DMS 273 (cell line): ENCODE measurements around the gene PLB1.

Experiments used
- DNase-seq: peaks from one replicate; lab custom pipeline; 2025; ENCODE audit not compliant: unreplicated experiment; lab: John Stamatoyannopoulos, UW

The PLB1 gene

GRCh38 chr2:28624793-28625701 lies 129.2 kb downstream of the PLB1 start:
- DNase-seq: peak; percentile 23

- no peak for DNase-seq
These were observed 130.5 kb downstream of the PLB1 start for GRCh38 chr2:28626376-28626775.

- no peak for DNase-seq
These were observed 131.1 kb downstream of the PLB1 start for GRCh38 chr2:28626891-28627421.

GRCh38 chr2:28627722-28628480 lies 132.0 kb downstream of the PLB1 start:
- DNase-seq: peak; percentile 15

GRCh38 chr2:28628506-28628905 lies 132.6 kb downstream of the PLB1 start:
- no peak for DNase-seq

- no peak for DNase-seq
These were observed 133.1 kb downstream of the PLB1 start for GRCh38 chr2:28628987-28629386.

- DNase-seq: no peak
These were observed 134.1 kb downstream of the PLB1 start for GRCh38 chr2:28629910-28630309.

- no peak for DNase-seq
These were observed 134.5 kb downstream of the PLB1 start for GRCh38 chr2:28630341-28630740.

- DNase-seq: no peak
These were observed 135.8 kb downstream of the PLB1 start for GRCh38 chr2:28631514-28632206.

GRCh38 chr2:28632791-28633190 lies 136.9 kb downstream of the PLB1 start:
- DNase-seq: no peak

GRCh38 chr2:28633204-28633603 lies 137.3 kb downstream of the PLB1 start:
- no peak for DNase-seq

GRCh38 chr2:28633746-28634145 lies 137.9 kb downstream of the PLB1 start:
- DNase-seq: no peak

GRCh38 chr2:28635191-28635611 lies 139.3 kb downstream of the PLB1 start:
- DNase-seq: no peak

GRCh38 chr2:28636491-28636890 lies 140.6 kb downstream of the PLB1 start:
- no peak for DNase-seq

- DNase-seq: no peak
These were observed 141.5 kb downstream of the PLB1 start for GRCh38 chr2:28637066-28638047.

- DNase-seq: no peak
These were observed 142.2 kb downstream of the PLB1 start for GRCh38 chr2:28638102-28638501.

GRCh38 chr2:28639092-28639691 lies 143.3 kb downstream of the PLB1 start:
- no peak for DNase-seq

- peak; percentile 20 for DNase-seq
These were observed 144.0 kb downstream of the PLB1 start for GRCh38 chr2:28639836-28640235.

- no peak for DNase-seq
These were observed 144.5 kb downstream of the PLB1 start for GRCh38 chr2:28640260-28640907.
